Measurements from ENCODE around the gene FAM170B.

FAM170B gene

GRCh38 chr10:49168831-49169500 is 35.1 kb upstream of the FAM170B start:
- peak; percentile 16 for DNase-seq

- no peak for DNase-seq
Measured at GRCh38 chr10:49168171-49168540, 34.3 kb upstream of the FAM170B start.

- DNase-seq: no peak
Measured at GRCh38 chr10:49167425-49168170, 33.8 kb upstream of the FAM170B start.

GRCh38 chr10:49166484-49167400 is 32.9 kb upstream of the FAM170B start:
- no peak for DNase-seq

GRCh38 chr10:49165821-49166483 is 32.1 kb upstream of the FAM170B start:
- DNase-seq: no peak

GRCh38 chr10:49165259-49165658 is 31.4 kb upstream of the FAM170B start:
- DNase-seq: no peak

GRCh38 chr10:49164559-49165188 is 30.9 kb upstream of the FAM170B start:
- peak; percentile 42 for DNase-seq

- no peak for DNase-seq
Measured at GRCh38 chr10:49163741-49164140, 29.9 kb upstream of the FAM170B start.

GRCh38 chr10:49162761-49163310 is 29.0 kb upstream of the FAM170B start:
- DNase-seq: no peak

GRCh38 chr10:49162063-49162462 is 28.2 kb upstream of the FAM170B start:
- DNase-seq: no peak

- DNase-seq: no peak
Measured at GRCh38 chr10:49161411-49161997, 27.7 kb upstream of the FAM170B start.

GRCh38 chr10:49160814-49161213 is 27.0 kb upstream of the FAM170B start:
- no peak for DNase-seq

GRCh38 chr10:49160110-49160509 is 26.3 kb upstream of the FAM170B start:
- DNase-seq: no peak

GRCh38 chr10:49158915-49159314 is 25.1 kb upstream of the FAM170B start:
- DNase-seq: no peak

- no peak for DNase-seq
Measured at GRCh38 chr10:49158404-49158803, 24.6 kb upstream of the FAM170B start.

GRCh38 chr10:49157229-49157628 is 23.4 kb upstream of the FAM170B start:
- peak; percentile 3 for DNase-seq

- no peak for DNase-seq
Measured at GRCh38 chr10:49154641-49155040, 20.8 kb upstream of the FAM170B start.

- no peak for DNase-seq
Measured at GRCh38 chr10:49153971-49154370, 20.1 kb upstream of the FAM170B start.

- DNase-seq: no peak
Measured at GRCh38 chr10:49153115-49153514, 19.3 kb upstream of the FAM170B start.

GRCh38 chr10:49152663-49153062 is 18.8 kb upstream of the FAM170B start:
- DNase-seq: no peak

GRCh38 chr10:49152037-49152436 is 18.2 kb upstream of the FAM170B start:
- DNase-seq: no peak

GRCh38 chr10:49151481-49151880 is 17.7 kb upstream of the FAM170B start:
- DNase-seq: no peak

Measured in CD4-positive, alpha-beta T cell treated with Interleukin-17A for 1 hour (primary cell).